Kidney epithelial cell (primary cell): ENCODE measurements around the gene AFF2. TPM values are rescaled to one million over a fixed set of nuclear protein-coding genes. Genes with fewer than 3 reads are reported as not detected.

Source experiments
- DNase-seq: peaks from one replicate; pipeline ENCODE4 v3.0.0-alpha.2; 2010; ENCODE audit warnings: low read depth
- H3K27me3 ChIP-seq: 2 replicates; pipeline ENCODE4 v1.6.0; 2011; ENCODE audit warnings: low read length; ENCODE audit not compliant: control insufficient read depth, insufficient read depth
- H3K36me3 ChIP-seq: 2 replicates; pipeline ENCODE4 v1.5.1; 2011; ENCODE audit warnings: low read length; ENCODE audit not compliant: control insufficient read depth, insufficient read depth
- H3K4me3 ChIP-seq: 2 replicates; pipeline ENCODE4 v1.5.1; 2011; ENCODE audit warnings: low read depth, mild to moderate bottlenecking, control low read depth, low read length
- CTCF ChIP-seq: IDR thresholded peaks from 2 replicates; pipeline ENCODE4 v1.5.1; 2011; ENCODE audit warnings: mild to moderate bottlenecking, moderate library complexity, low read length, control low read depth, inconsistent platforms; ENCODE audit not compliant: insufficient read depth, poor library complexity, severe bottlenecking
- total RNA-seq: library from RNA; depleted of rRNA; stranded (reverse); fragments of >200 nt; gene quantifications from 2 replicates; pipeline ENCODE4 v1.2.3, GENCODE V29; 2015

AFF2 gene
- total RNA-seq, 1 donor from 2014 or later = 1.3 TPM

- no peak overlapping the region for H3K4me3 ChIP-seq
- no peaks in the 10 kb centered on the region for H3K36me3 ChIP-seq
- no peaks in the 10 kb centered on the region for H3K27me3 ChIP-seq
- no peak for DNase-seq
- TF ChIP-seq CTCF = no peak
These were observed 263.5 kb downstream of the AFF2 start for GRCh38 chrX:148763896-148764295.

- no peak for DNase-seq
- Histone ChIP-seq H3K27me3 (no peaks in the 10 kb centered on the region), H3K4me3 (no peak overlapping the region), H3K36me3 (no peaks in the 10 kb centered on the region)
- TF ChIP-seq CTCF = no peak
These were observed 267.9 kb downstream of the AFF2 start for GRCh38 chrX:148768296-148768695.

- TF ChIP-seq CTCF = no peak
- Histone ChIP-seq H3K27me3 (no peaks in the 10 kb centered on the region), H3K4me3 (no peak overlapping the region), H3K36me3 (no peaks in the 10 kb centered on the region)
- DNase-seq = no peak
These were observed 271.0 kb downstream of the AFF2 start for GRCh38 chrX:148771440-148771839.

- Histone ChIP-seq H3K36me3 (no peaks in the 10 kb centered on the region), H3K27me3 (no peaks in the 10 kb centered on the region), H3K4me3 (no peak overlapping the region)
- no peak for DNase-seq
- TF ChIP-seq CTCF = no peak
These were observed 273.9 kb downstream of the AFF2 start for GRCh38 chrX:148774276-148774675.

GRCh38 chrX:148784137-148784536, 283.7 kb downstream of the AFF2 start:
- no peak for DNase-seq
- no peaks in the 10 kb centered on the region for H3K27me3 ChIP-seq
- TF ChIP-seq CTCF = no peak
- H3K36me3 ChIP-seq = no peaks in the 10 kb centered on the region
- H3K4me3 ChIP-seq = no peak overlapping the region

GRCh38 chrX:148784856-148785255, 284.4 kb downstream of the AFF2 start:
- TF ChIP-seq CTCF = no peak
- Histone ChIP-seq H3K4me3 (no peak overlapping the region), H3K36me3 (no peaks in the 10 kb centered on the region), H3K27me3 (no peaks in the 10 kb centered on the region)
- DNase-seq = no peak
